IPS DF 4.7 (cell line): Measurements from ENCODE around the gene NOL6.
"Not testable (repeated sequence)": the region's sequence is repeated elsewhere in the genome, so short reads cannot be mapped to it uniquely, and the experiment has no call there.

Experiments
- DNase-seq: peaks from one replicate; pipeline ENCODE4 v3.0.0-alpha.2; 2013; ENCODE audit warnings: low spot score; ENCODE audit errors: extremely low read depth

Gene NOL6

GRCh38 chr9:33472171-33472880, 1.4 kb downstream of the NOL6 start:
- DNase-seq, result no peak

- no peak for DNase-seq
Measured at GRCh38 chr9:33471361-33471760, 2.4 kb downstream of the NOL6 start.

GRCh38 chr9:33469891-33470290, 3.8 kb downstream of the NOL6 start:
- no peak for DNase-seq

GRCh38 chr9:33468797-33469621, 4.7 kb downstream of the NOL6 start:
- no peak for DNase-seq

GRCh38 chr9:33468215-33468730, 5.5 kb downstream of the NOL6 start:
- DNase-seq, result no peak

- DNase-seq, result no peak
Measured at GRCh38 chr9:33467526-33467925, 6.2 kb downstream of the NOL6 start.

GRCh38 chr9:33466565-33467495, 6.9 kb downstream of the NOL6 start:
- no peak for DNase-seq

- DNase-seq, result no peak
Measured at GRCh38 chr9:33465596-33466564, 7.8 kb downstream of the NOL6 start.

- no peak for DNase-seq
Measured at GRCh38 chr9:33465096-33465495, 8.6 kb downstream of the NOL6 start.

- no peak for DNase-seq
Measured at GRCh38 chr9:33464045-33464636, 9.6 kb downstream of the NOL6 start.

- DNase-seq, result no peak
Measured at GRCh38 chr9:33463151-33463550, 10.6 kb downstream of the NOL6 start.

GRCh38 chr9:33461492-33461891, 12.2 kb downstream of the NOL6 start:
- no peak for DNase-seq

GRCh38 chr9:33460854-33461253, 12.9 kb downstream of the NOL6 start:
- DNase-seq, result no peak

- DNase-seq, result no peak
Measured at GRCh38 chr9:33459115-33459514, 14.6 kb downstream of the NOL6 start.

GRCh38 chr9:33458444-33458843, 15.3 kb downstream of the NOL6 start:
- no peak for DNase-seq

- no peak for DNase-seq
Measured at GRCh38 chr9:33455945-33456344, 17.8 kb downstream of the NOL6 start.

GRCh38 chr9:33455456-33455855, 18.3 kb downstream of the NOL6 start:
- not testable (repeated sequence) for DNase-seq

- DNase-seq, result not testable (repeated sequence)
Measured at GRCh38 chr9:33454661-33455026, 19.1 kb downstream of the NOL6 start.

GRCh38 chr9:33453999-33454660, 19.6 kb downstream of the NOL6 start:
- no peak for DNase-seq
